ENCODE measurements around the gene HEXD. TPM values are rescaled to one million over a fixed set of nuclear protein-coding genes. Genes with fewer than 3 reads are reported as not detected.

Gene HEXD
- total RNA-seq, 2 experiments from 2014 or later, result 87.9 to 93.2 TPM

GRCh38 chr17:82390015-82390859 is 27.9 kb upstream of the HEXD start:
- no TSS peak for BruUV-seq (replicated peaks)
- Histone ChIP-seq H3K36me3 (ENCODE audit: insufficient read depth, low read length) (peaks cover 8% of the 10 kb centered on the region; the same call in 1 of the 2 replicates), H3K4me1 (ENCODE audit: insufficient read depth, low read length, poor library complexity, severe bottlenecking) (no peaks in the 10 kb centered on the region), H3K9me2 (ENCODE audit: insufficient read depth, low read length) (no peaks in the 10 kb centered on the region), H3K9me3 (ENCODE audit: low read length) (no peaks in the 10 kb centered on the region), H4K20me1 (ENCODE audit: insufficient read depth, low read length) (no peaks in the 10 kb centered on the region), H3K79me2 (ENCODE audit: insufficient read depth, low read depth, low read length) (no peaks in the 10 kb centered on the region), H3K4me3 (ENCODE audit: low read depth, low read length, poor library complexity, severe bottlenecking) (no peak overlapping the region), H3K27ac (ENCODE audit: low read depth, low read length, poor library complexity, severe bottlenecking) (no peak overlapping the region), H2AFZ (ENCODE audit: low read length) (no peak overlapping the region), H3K4me2 (ENCODE audit: low read length) (no peak overlapping the region)
- ChIA-PET POLR2A (no interaction called here), CTCF (ENCODE audit: unreplicated experiment) (no interaction called here)
- TF ChIP-seq EZH2phosphoT487 (IDR thresholded peaks at IDR 0.05; ENCODE audit: borderline replicate concordance, low read depth, low read length) (no peak), CTCF (conservative IDR thresholded peaks at IDR 0.05; ENCODE audit: low read length) (no peak)
- intact Hi-C loops (cut with micrococcal nuclease; ENCODE audit: unreplicated experiment), result no loop called here
- no peak for DNase-seq (ENCODE audit: low spot score)

- BruUV-seq (replicated peaks), result no TSS peak
- intact Hi-C loops (cut with micrococcal nuclease; ENCODE audit: unreplicated experiment), result no loop called here
- H4K20me1 ChIP-seq (ENCODE audit: insufficient read depth, low read length), result no peaks in the 10 kb centered on the region
Measured at GRCh38 chr17:82390860-82391435, 27.2 kb upstream of the HEXD start.

More at GRCh38 chr17:82390860-82391435, 27.2 kb upstream of the HEXD start:
- peaks cover 8% of the 10 kb centered on the region; the same call in 1 of the 2 replicates for H3K36me3 ChIP-seq (ENCODE audit: insufficient read depth, low read length)
- no peaks in the 10 kb centered on the region for H3K4me1 ChIP-seq (ENCODE audit: insufficient read depth, low read length, poor library complexity, severe bottlenecking)
- H3K79me2 ChIP-seq (ENCODE audit: insufficient read depth, low read depth, low read length), result no peaks in the 10 kb centered on the region
- ChIA-PET CTCF (ENCODE audit: unreplicated experiment) (no interaction called here), POLR2A (no interaction called here)
- H3K4me3 ChIP-seq (ENCODE audit: low read depth, low read length, poor library complexity, severe bottlenecking), result no peak overlapping the region
- no peaks in the 10 kb centered on the region for H3K9me3 ChIP-seq (ENCODE audit: low read length)
- H3K9me2 ChIP-seq (ENCODE audit: insufficient read depth, low read length), result no peaks in the 10 kb centered on the region
- no peak overlapping the region for H3K27ac ChIP-seq (ENCODE audit: low read depth, low read length, poor library complexity, severe bottlenecking)
- no peak for DNase-seq (ENCODE audit: low spot score)
- H2AFZ ChIP-seq (ENCODE audit: low read length), result no peak overlapping the region
- TF ChIP-seq CTCF (conservative IDR thresholded peaks at IDR 0.05; ENCODE audit: low read length), result no peak
- TF ChIP-seq EZH2phosphoT487 (IDR thresholded peaks at IDR 0.05; ENCODE audit: borderline replicate concordance, low read depth, low read length), result no peak
- no peak overlapping the region for H3K4me2 ChIP-seq (ENCODE audit: low read length)
